ENCODE data around the gene AKIRIN1.
"Not testable (repeated sequence)": the region's sequence is repeated elsewhere in the genome, so short reads cannot be mapped to it uniquely, and the experiment has no call there.

Gene AKIRIN1

DNA sequence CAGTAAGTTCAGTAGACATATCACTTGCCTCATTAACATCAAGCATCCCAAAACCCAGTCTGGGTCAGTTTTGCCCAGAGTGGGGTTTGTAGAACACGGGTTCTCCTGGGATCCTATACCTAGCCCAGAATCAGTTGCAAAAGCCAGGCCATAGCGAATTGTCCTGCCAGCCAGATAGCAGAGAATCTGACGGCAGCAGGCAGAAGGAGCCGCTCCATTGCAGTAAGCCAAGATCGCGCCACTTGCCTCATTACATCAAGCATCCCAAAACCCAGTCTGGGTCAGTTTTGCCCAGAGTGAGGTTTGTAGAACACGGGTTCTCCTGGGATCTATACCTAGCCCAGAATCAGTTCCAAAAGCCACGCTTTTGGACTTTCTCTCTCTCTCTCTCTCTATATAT is 54.2 kb downstream of the AKIRIN1 start:
- DNase-seq (ENCODE audit: low spot score), result no peak

- no peak for DNase-seq (ENCODE audit: low spot score)
Observed at GRCh38 chr1:39046613-39047210, 55.6 kb downstream of the AKIRIN1 start.

DNA sequence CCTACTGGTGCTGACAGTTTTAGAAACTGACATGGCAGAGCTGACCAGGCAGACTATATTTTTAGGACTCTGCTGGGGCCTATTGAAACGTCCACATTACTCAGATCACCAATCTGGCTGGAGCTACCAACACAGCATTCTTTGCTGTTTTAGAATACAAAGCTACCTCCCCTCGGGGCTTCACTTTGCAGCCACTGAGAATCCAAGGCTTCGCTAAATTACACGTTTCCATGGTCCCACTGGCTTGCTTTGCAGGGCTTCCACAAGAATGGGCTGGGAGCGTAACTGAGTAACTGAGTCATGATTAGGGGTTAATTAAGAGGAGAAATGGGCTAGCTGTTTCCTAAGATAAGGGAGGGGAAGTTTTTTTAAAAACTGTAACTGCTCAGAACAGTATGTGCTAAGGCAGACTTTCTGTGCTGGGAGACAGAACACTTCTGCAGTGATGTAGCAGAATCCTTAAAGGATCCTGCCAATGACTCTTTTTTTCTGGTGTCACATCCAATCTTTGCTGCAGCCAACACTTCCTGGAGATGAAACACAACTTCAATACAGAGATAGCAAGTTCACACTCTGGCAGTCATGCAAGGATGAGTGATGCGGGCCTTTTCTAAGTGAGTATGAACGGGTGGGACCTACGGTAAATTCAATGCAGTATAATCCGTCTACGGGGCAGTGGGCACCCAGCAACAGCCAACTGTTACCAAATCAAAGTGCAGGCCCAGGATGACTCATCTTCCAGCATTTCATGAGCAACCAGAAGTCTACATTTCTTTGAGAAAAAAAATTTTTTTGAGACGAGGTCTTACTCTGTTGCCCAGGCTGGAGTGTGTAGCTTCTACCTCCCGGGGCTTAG is 56.5 kb downstream of the AKIRIN1 start:
- DNase-seq (ENCODE audit: low spot score), result peak; percentile 35

GRCh38 chr1:39048745-39049370 is 57.8 kb downstream of the AKIRIN1 start:
- DNase-seq (ENCODE audit: low spot score), result no peak

DNA sequence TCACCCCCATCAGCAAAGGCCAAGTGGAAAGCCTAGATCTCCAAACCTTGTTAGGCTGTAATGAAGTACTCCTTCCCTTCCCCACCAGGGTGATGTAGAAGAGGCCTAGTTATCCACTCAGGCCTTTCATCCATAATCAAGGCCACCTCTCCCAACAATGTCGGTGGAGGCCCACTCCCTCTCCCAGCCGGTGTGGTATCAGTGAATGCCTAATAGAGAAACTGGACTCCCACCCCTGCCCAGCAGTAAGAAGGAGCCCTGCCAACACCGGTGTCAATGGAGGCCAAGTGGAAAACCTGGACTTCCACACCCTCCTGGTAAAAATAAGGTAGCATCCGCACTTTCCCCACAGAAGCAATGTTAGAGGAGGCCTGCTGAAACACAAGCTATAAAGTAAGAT is 58.9 kb downstream of the AKIRIN1 start:
- no peak for DNase-seq (ENCODE audit: low spot score)

DNA sequence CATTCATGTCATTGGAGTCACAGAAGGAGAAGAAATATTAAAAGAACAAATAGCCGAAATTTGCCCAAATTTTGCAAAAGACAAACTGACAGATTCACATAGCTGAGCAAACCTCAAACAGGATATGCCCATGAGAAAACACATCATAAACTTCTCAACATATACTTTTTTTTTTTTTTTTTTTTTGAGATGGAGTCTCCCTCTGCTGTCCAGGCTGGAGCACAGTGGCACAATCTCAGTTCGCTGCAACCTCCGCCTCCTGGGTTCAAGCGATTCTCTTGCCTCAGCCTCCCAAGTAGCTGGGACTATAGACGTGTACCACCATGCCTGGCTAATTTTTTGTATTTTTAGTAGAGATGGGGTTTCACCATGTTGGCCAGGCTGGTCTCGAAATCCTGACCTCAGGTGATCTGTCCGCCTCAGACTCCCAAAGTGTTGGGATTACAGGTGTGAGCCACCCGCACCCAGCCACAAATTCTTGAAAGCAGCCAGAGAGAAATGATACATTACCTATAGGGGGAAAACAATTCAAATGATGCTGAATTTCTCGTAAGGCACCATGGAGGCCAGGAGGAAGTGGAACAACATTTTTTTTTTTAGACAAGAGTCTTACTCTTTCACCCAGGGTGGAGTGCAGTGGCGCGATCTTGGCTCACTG is 60.2 kb downstream of the AKIRIN1 start:
- not testable (repeated sequence) for DNase-seq (ENCODE audit: low spot score)

DNA sequence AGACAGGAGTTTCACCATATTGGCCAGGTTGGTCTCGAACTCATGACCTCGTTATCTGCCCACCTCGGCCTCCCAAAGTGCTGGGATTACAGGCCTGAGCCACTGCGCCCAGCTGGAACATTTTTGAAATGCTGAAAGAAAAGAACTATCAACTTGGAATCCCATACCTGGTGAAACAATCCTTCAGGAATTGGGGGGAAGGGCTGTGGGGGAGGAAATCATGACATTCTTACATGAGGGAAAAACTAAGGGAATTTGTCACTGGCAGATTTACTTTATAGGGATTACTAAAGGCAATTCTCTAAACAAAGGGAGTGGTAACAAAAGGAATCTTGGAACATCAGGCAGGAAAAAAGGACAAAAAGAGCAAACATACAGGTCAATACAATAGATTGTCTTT is 60.9 kb downstream of the AKIRIN1 start:
- no peak for DNase-seq (ENCODE audit: low spot score)

DNA sequence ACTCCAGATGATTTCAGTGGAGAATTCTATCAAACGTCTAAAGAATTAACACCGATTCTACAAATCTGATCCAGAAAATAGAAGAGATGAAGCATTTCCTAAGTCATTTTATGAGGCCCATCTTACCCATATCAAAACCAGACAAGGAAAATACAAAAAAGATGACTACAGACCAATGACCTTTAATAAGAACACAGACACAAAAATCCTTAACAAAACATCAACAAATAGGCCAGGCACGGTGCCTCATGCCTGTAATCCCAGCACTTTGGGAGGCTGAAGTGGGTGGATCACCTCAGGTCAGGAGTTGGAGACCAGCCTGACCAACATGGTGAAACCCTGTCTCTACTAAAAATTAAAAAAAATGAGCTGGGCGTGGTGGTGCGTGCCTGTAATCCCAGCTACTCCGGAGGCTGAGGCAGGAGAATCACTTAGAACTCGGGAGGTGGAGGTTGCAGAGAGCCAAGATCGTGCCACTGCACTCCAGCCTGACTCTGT is 64.2 kb downstream of the AKIRIN1 start:
- not testable (repeated sequence) for DNase-seq (ENCODE audit: low spot score)

Measured in Ammon's horn (tissue), 1 donor.